K562 (cell line): Measurements from ENCODE around the gene POP7. TPM values are rescaled to one million over a fixed set of nuclear protein-coding genes. Genes with fewer than 3 reads are reported as not detected.

Source experiments
- ATAC-seq: fragments of 200-7000 bp; cut with Tn5 transposase; 3 replicates; pipeline ENCODE4 v1.9.1; 2020; ENCODE audit warnings: moderate library complexity
- BruUV-seq: library from RNA; stranded (reverse); fragments of 400-500 nt; replicated peaks from 2 replicates; lab custom pipeline; 2021; lab: Mats Ljungman, UMichigan
- CTCF ChIA-PET: fragments of 300-600 bp; formaldehyde crosslinking; extraction: SDS; loops from one replicate; lab custom pipeline; 2021; ENCODE audit warnings: low intra/inter-chr PET ratio; lab: Yijun Ruan, JAX
- POLR2A ChIA-PET: fragments of 300-600, 350-650 bp; sonication (Branson Sonifier 250); formaldehyde crosslinking; extraction: SDS; loops from one replicate; lab custom pipeline; 2021; ENCODE audit warnings: antibody characterized with exemption, inconsistent platforms; lab: Yijun Ruan, JAX
- DNase-seq, 4 experiments: peaks; one replicate each; pipeline versions ENCODE4 v3.0.0 to v3.0.0-alpha.2; 2011 to 2018; ENCODE audit warnings: low spot score in 3 of 4, mixed read lengths in 3 of 4; ENCODE audit errors: extremely low read depth in 1 of 4
- FAIRE-seq: peaks from 2 replicates; lab custom pipeline; 2011; peaks lifted over from hg19 to GRCh38; lab: Jason Lieb, UNC
- H2AFZ ChIP-seq: 2 replicates; pipeline ENCODE4 v1.6.0; 2011; ENCODE audit warnings: low read depth, low read length, control low read depth, inconsistent platforms
- H3K27ac ChIP-seq: fragments of 200-600 bp; 3 replicates; pipeline ENCODE4 v1.8.0; 2011; ENCODE audit warnings: low read depth, mild to moderate bottlenecking, control low read depth, inconsistent platforms, low read length, moderate library complexity, mixed read lengths; ENCODE audit errors: extremely low read depth
- H3K27me3 ChIP-seq, 2 experiments: fragments of 300-600 bp in 1 of 2; 2 replicates in 1 of 2; 3 replicates in 1 of 2; pipeline versions ENCODE4 v1.6.0 to v1.8.0; 2011; ENCODE audit warnings: inconsistent platforms in 2 of 2, low read length in 2 of 2, mild to moderate bottlenecking in 1 of 2, mixed read lengths in 1 of 2, moderate library complexity in 1 of 2; ENCODE audit not compliant: control insufficient read depth in 2 of 2, insufficient read depth in 2 of 2
- H3K36me3 ChIP-seq: fragments of 300-600 bp; 3 replicates; pipeline ENCODE4 v1.8.0; 2011; ENCODE audit warnings: mild to moderate bottlenecking, low read length, inconsistent platforms; ENCODE audit not compliant: control insufficient read depth, insufficient read depth
- H3K4me1 ChIP-seq, 2 experiments: fragments of 200-600 bp in 1 of 2; replicated peaks in 1 of 2; 2 replicates in 1 of 2; 3 replicates in 1 of 2; pipeline versions ENCODE4 v1.5.1 to v1.8.0; 2011; ENCODE audit warnings: inconsistent platforms in 2 of 2, low read length in 2 of 2, mild to moderate bottlenecking in 1 of 2, mixed read lengths in 1 of 2, moderate library complexity in 1 of 2; ENCODE audit not compliant: control insufficient read depth in 2 of 2, insufficient read depth in 2 of 2
- H3K4me2 ChIP-seq: 2 replicates; pipeline ENCODE4 v1.6.1; 2011; ENCODE audit warnings: low read length, control low read depth, inconsistent platforms, mixed read lengths; ENCODE audit not compliant: insufficient read depth
- H3K4me3 ChIP-seq: fragments of 200-600 bp; sonication (generic), shearing (Covaris generic); 2 replicates; pipeline ENCODE4 v1.5.1; 2016; ENCODE audit warnings: control low read depth, inconsistent platforms
- H3K79me2 ChIP-seq: fragments of 200-600 bp; 3 replicates; pipeline ENCODE4 v1.8.0; 2011; ENCODE audit warnings: low read length, inconsistent platforms; ENCODE audit not compliant: control insufficient read depth, insufficient read depth
- H3K9ac ChIP-seq, 2 experiments: 2 replicates each; pipeline versions ENCODE4 v1.6.0 to v1.6.1; 2011; ENCODE audit warnings: low read depth in 2 of 2, low read length in 2 of 2, control low read depth in 1 of 2, inconsistent platforms in 1 of 2, mild to moderate bottlenecking in 1 of 2, mixed read lengths in 1 of 2; ENCODE audit not compliant: insufficient read depth in 1 of 2
- H3K9me1 ChIP-seq: one replicate; pipeline ENCODE4 v1.6.0; 2011; ENCODE audit warnings: inconsistent platforms, mild to moderate bottlenecking, low read length, moderate library complexity; ENCODE audit not compliant: control insufficient read depth, insufficient read depth
- H3K9me3 ChIP-seq: replicated peaks from 2 replicates; pipeline ENCODE4 v1.5.1; 2011; ENCODE audit warnings: low read depth, low read length, inconsistent platforms; ENCODE audit not compliant: control insufficient read depth, insufficient read depth
- H4K20me1 ChIP-seq: replicated peaks from 2 replicates; pipeline ENCODE4 v1.6.1; 2011; ENCODE audit warnings: low read length, inconsistent platforms, mixed read lengths; ENCODE audit not compliant: control insufficient read depth, insufficient read depth
- ARID1B ChIP-seq: fragments of 450-650 bp; IDR thresholded peaks from 2 replicates; pipeline ENCODE4 v1.6.1; 2016; ENCODE audit warnings: antibody characterized with exemption, mild to moderate bottlenecking, inconsistent platforms
- KDM4B ChIP-seq, 2 experiments: fragments of 450-650 bp in 1 of 2; sonication (generic) in 1 of 2; IDR thresholded peaks; 2 replicates each; pipeline ENCODE4 v1.6.1; 2016 to 2017; ENCODE audit warnings: borderline replicate concordance in 2 of 2, antibody characterized with exemption in 1 of 2, low read depth in 1 of 2, mild to moderate bottlenecking in 1 of 2
- NR0B1 ChIP-seq: fragments of 450-650 bp; IDR thresholded peaks from one replicate; pipeline ENCODE4 v1.6.1; 2018; ENCODE audit warnings: mild to moderate bottlenecking, moderate library complexity; ENCODE audit not compliant: partially characterized antibody
- POLR2G ChIP-seq: fragments of 200-400 bp; formaldehyde crosslinking; IDR thresholded peaks from 2 replicates; pipeline ENCODE4 v1.6.1; 2017; ENCODE audit warnings: low read depth, mild to moderate bottlenecking, antibody characterized with exemption, low read length, moderate library complexity
- RBFOX2 ChIP-seq: fragments of 200-400 bp; formaldehyde crosslinking; IDR thresholded peaks from 2 replicates; pipeline ENCODE4 v1.6.1; 2017; ENCODE audit warnings: low read depth, mild to moderate bottlenecking, low read length, moderate library complexity
- ZBTB11 ChIP-seq, 3 experiments: fragments of 200-800 bp in 1 of 3; fragments of 250-450 bp in 1 of 3; fragments of 450-650 bp in 1 of 3; sonication (Bioruptor Pico) in 1 of 3; sonication (Bioruptor generic) in 1 of 3; formaldehyde crosslinking in 1 of 3; IDR thresholded peaks; 2 replicates each; pipeline versions ENCODE4 v1.6.1 to v1.8.0; 2016 to 2022; ENCODE audit warnings: mild to moderate bottlenecking in 2 of 3, missing genetic modification characterization in 2 of 3, missing compliant biosample characterization in 1 of 3, moderate library complexity in 1 of 3
- ZBTB49 ChIP-seq: sonication (generic); formaldehyde crosslinking; IDR thresholded peaks from 2 replicates; pipeline ENCODE4 v1.8.0; 2022; ENCODE audit warnings: missing genetic modification reagents, mild to moderate bottlenecking, borderline replicate concordance
- ZNF280B ChIP-seq: fragments of 250-450 bp; sonication (Bioruptor Pico); IDR thresholded peaks from 2 replicates; pipeline ENCODE4 v1.5.1; 2021; ENCODE audit warnings: mild to moderate bottlenecking
- WGBS: fragments of 100-300 bp; shearing (Covaris generic); methylation state at CpG from one replicate; pipeline ENCODE4 v1.1.6; 2016; ENCODE audit warnings: low coverage, mixed read lengths; ENCODE audit not compliant: insufficient coverage; ENCODE audit errors: missing lambda C conversion rate; 5-methylcytosine and 5-hydroxymethylcytosine counted together
- in situ Hi-C: fragments of 300-500 bp; cut with MboI; formaldehyde crosslinking; loops from 4 replicates; pipeline ENCODE4 v1.15.0; 2018; ENCODE audit warnings: inconsistent platforms, mixed read lengths
- intact Hi-C: fragments of 100-400 bp; cut with micrococcal nuclease; formaldehyde crosslinking; loops from 2 replicates; pipeline ENCODE4 v1.14.2; 2022
- polyA plus RNA-seq, 8 experiments: library from polyadenylated mRNA; depleted of rRNA in 4 of 8; stranded (reverse) in 5 of 8; unstranded in 3 of 8; fragments of >200 nt; fragmentation: Nextera tagmentation in 2 of 8; fragmentation: Illumina TruSeq in 1 of 8; extraction: Ambion mirVana in 2 of 8; extraction: Trizol in 1 of 8; gene quantifications; 2 replicates each; pipeline versions ENCODE4 v1.2.1 to v1.2.3, GENCODE V29; 2011 to 2014; ENCODE audit warnings: inconsistent platforms in 1 of 8, missing spikeins in 1 of 8
- total RNA-seq, 7 experiments: library from RNA; depleted of rRNA in 6 of 7; stranded (reverse); fragments of >200 nt in 6 of 7; fragmentation: Illumina TruSeq in 2 of 7; extraction: Trizol in 2 of 7; gene quantifications; 2 replicates each; pipeline versions ENCODE4 v1.2.1 to v1.2.3, GENCODE V29; 2011 to 2021; ENCODE audit warnings: low replicate concordance in 1 of 7

The POP7 gene
- total and polyA plus RNA-seq, 9 of the 15 experiments (the other 6 are each of a cell fraction or from before 2014, with no cell fraction given) = 11.5 to 163 (median 68.9) TPM

- DNase-seq = peak in 1 of 4 experiments; percentile 10
- no peaks in the 10 kb centered on the region for H3K9me3 ChIP-seq
- H4K20me1 ChIP-seq = peaks cover 23% of the 10 kb centered on the region
- H3K9ac ChIP-seq = 0 out of 4 replicates have a peak overlapping the region, but pooled peaks of 1 of the 2 experiments have one; percentile 6
- in situ Hi-C loops (no loop called here), intact Hi-C loops (no loop called here)
- H3K27ac ChIP-seq = no peak overlapping the region
- no peaks in the 10 kb centered on the region for H3K27me3 ChIP-seq
- peaks cover 100% of the 10 kb centered on the region; the same call in 2 of the 3 replicates for H3K36me3 ChIP-seq
- H3K9me1 ChIP-seq = no peaks in the 10 kb centered on the region
- H3K4me1 ChIP-seq = peaks cover 4 to 79% of the 10 kb centered on the region in 2 experiments; a peak in 4 of 5 replicates
- H2AFZ ChIP-seq = no peak overlapping the region
- TF ChIP-seq NR0B1 (no peak), ZBTB11 (CRISPR knock-in tag; IDR thresholded peaks at IDR 0.05) (no peak), RBFOX2 (peak; percentile 60), POLR2G (peak; percentile 2; the same call in 1 of the 2 replicates), ZNF280B (CRISPR knock-in tag) (no peak), ZBTB49 (no peak), KDM4B (IDR thresholded peaks at IDR 0.05; ENCODE audit: borderline replicate concordance in 2 of 2, low read depth in 1 of 2) (no peak), ARID1B (no peak)
- POLR2A ChIA-PET = interaction anchor here (0.6 to 1.9 kb wide), 4 partner anchors 9 to 81 kb away, joined by 3 to 6 read pairs (median 4); partner anchors contain the start of gene GIGYF1
- ATAC-seq = no peak
- FAIRE-seq = no peak
- no peak overlapping the region for H3K4me3 ChIP-seq
- peaks cover 15% of the 10 kb centered on the region for H3K79me2 ChIP-seq
- CTCF ChIA-PET = no interaction called here
- WGBS = 98% methylated on average over 16 of the region's 16 CpGs
- no peak overlapping the region for H3K4me2 ChIP-seq
- no TSS peak for BruUV-seq
These were observed 21.3 kb upstream of the POP7 start for GRCh38 chr7:100684534-100685042.
